ENCODE measurements around the gene TMEM51. TPM values are rescaled to one million over a fixed set of nuclear protein-coding genes. Genes with fewer than 3 reads are reported as not detected.
A peak's percentile ranks its signal among the peaks of the same experiment; 100 is the strongest.

TMEM51 gene
- total RNA-seq, 1 donor from 2014 or later: 86.7 TPM

- TF ChIP-seq, protein P1, sequence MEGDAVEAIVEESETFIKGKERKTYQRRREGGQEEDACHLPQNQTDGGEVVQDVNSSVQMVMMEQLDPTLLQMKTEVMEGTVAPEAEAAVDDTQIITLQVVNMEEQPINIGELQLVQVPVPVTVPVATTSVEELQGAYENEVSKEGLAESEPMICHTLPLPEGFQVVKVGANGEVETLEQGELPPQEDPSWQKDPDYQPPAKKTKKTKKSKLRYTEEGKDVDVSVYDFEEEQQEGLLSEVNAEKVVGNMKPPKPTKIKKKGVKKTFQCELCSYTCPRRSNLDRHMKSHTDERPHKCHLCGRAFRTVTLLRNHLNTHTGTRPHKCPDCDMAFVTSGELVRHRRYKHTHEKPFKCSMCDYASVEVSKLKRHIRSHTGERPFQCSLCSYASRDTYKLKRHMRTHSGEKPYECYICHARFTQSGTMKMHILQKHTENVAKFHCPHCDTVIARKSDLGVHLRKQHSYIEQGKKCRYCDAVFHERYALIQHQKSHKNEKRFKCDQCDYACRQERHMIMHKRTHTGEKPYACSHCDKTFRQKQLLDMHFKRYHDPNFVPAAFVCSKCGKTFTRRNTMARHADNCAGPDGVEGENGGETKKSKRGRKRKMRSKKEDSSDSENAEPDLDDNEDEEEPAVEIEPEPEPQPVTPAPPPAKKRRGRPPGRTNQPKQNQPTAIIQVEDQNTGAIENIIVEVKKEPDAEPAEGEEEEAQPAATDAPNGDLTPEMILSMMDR (conservative IDR thresholded peaks at IDR 0.05; ENCODE audit: low read depth, low read length): no peak
- H3K4me3 ChIP-seq (ENCODE audit: low read depth, low read length): no peak overlapping the region
- DNase-seq (ENCODE audit: low read depth): no peak
Observed at GRCh38 chr1:15124362-15125100, 29.0 kb upstream of the TMEM51 start.

DNA sequence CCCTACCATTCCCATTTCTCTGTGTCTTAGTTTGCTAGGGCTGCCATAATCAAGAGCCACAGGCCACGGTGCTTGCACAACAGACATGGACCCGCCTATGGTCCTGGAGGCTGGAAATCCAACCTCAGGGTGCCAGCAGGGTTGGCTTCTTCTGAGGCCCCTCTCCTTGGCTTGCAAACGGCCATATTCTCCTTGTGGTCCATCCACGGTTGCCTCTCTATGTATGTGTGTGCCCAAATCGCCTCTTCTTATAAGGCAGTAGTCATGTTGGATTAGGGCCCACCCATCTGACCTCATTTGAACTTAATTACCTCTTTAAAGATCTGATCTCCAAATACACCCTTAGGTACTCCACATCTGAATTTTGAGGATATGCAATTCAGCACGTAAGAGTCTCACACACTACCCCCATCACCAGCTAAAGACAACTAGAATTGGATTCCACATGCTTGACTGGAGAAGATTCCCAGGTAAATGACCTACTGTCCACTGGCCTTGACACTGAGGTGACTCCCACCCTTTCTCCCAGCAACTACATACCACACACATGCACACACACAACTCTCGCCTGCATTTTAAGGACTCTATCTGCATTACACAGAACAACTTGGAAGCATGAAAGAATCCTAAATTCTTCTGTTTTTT lies 28.3 kb upstream of the TMEM51 start:
- no peak overlapping the region for H3K4me3 ChIP-seq (ENCODE audit: low read depth, low read length)
- TF ChIP-seq, protein P1 (conservative IDR thresholded peaks at IDR 0.05; ENCODE audit: low read depth, low read length): no peak
- no peak for DNase-seq (ENCODE audit: low read depth)

DNA sequence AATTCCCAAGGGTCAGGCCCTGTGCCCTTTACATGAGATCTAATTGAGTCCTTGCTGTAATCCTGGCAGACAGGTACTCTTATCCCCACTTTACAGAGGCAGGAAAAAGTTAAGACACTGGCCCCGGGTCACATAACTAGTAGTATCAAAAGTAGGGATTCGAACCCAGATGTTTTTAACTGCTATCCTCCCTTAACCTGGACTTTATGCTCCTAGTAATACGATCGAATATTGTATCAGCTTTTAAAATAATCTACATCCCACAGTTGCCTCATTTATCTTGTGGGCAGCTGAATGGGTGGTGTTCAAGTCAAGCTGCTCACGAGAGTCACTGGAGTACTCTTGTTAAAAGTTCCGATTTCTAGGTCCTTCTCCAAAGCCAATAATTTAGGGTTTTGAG lies 25.5 kb upstream of the TMEM51 start:
- no peak overlapping the region for H3K4me3 ChIP-seq (ENCODE audit: low read depth, low read length)
- TF ChIP-seq, protein P1 (conservative IDR thresholded peaks at IDR 0.05; ENCODE audit: low read depth, low read length): no peak
- DNase-seq (ENCODE audit: low read depth): no peak

DNA sequence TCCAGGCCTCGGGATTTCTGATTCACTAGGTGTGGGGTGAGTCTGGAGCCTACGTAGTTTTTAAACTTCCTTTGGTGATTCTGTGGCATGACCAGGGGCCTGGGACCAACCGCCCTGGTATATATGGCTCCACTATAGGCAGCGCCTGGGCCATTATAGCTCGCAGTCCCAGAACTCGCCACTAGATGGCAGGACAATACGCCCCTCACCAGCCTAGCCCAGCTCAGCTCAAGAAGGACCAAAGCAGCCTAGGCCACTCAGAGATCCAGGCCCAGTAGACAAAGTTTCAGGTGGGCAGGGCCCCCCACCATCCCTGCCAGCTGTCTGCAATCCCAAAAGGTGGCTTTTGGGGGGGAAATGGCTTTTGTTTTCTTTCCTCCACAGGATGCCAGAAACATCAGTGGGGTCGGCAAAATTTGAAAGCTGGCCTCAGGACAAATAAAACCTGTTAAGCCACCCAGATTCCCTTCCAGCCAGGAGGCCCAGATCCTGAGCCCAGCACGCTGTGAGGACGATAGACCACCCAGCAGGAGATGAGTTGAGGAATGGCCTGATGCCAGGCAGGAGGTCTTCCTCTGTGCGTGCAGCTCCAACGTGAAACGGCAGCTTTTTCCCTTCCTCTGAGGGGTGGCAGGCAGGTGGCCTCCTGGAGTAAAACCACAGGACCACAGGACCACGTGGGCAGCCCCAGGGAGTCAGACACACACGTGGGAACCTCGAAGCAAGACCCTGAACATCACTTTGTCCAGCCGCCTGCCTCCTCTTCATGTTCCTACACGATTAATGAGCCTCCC lies 24.8 kb upstream of the TMEM51 start:
- TF ChIP-seq, protein P1 (conservative IDR thresholded peaks at IDR 0.05; ENCODE audit: low read depth, low read length): peak; percentile 93
- no peak for DNase-seq (ENCODE audit: low read depth)
- H3K4me3 ChIP-seq (ENCODE audit: low read depth, low read length): no peak overlapping the region

DNA sequence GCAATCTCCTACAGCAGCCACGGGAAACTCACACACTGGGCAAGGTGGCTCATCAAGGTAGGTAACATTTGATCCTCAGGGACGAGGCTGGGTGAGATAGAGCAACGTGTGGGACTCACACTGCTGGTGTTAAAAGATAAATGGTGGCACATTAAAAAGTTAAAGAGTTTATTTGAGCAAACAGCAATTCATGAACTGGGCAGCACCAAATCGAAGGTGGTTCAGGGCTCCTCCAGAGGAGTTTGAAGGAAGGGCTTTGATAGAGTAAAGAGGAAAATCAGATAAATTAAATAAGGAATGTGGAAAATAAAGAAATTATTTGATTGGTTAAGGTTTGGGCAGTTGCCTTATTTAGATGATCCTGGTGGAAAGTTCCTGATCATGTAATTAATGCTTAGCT lies 23.6 kb upstream of the TMEM51 start:
- TF ChIP-seq, protein P1 (conservative IDR thresholded peaks at IDR 0.05; ENCODE audit: low read depth, low read length): no peak
- no peak for DNase-seq (ENCODE audit: low read depth)
- no peak overlapping the region for H3K4me3 ChIP-seq (ENCODE audit: low read depth, low read length)

DNA sequence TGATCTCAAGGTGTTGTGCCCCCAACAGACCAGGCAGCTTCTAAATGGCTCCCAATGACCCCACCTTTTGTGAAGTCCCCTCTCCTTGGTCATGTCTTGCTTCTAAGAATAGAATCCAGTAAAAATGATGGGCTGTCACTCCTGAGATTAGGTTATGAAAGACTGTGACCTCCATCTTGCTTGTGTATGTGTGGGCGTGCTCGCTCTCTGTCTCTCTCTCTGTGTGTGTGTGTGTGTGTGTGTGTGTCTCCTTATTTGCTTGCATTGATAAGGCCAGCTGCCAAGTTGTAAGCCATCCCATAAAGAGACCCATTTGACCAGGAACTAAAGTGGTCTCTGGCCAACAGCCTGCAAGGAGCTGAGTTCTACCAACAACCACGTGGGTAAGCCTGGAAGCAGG lies 22.9 kb upstream of the TMEM51 start:
- H3K4me3 ChIP-seq (ENCODE audit: low read depth, low read length): no peak overlapping the region
- TF ChIP-seq, protein P1 (conservative IDR thresholded peaks at IDR 0.05; ENCODE audit: low read depth, low read length): no peak
- no peak for DNase-seq (ENCODE audit: low read depth)

Data from epithelial cell of proximal tubule (primary cell).